ENCODE data around the gene RASA3.
"Not testable (repeated sequence)": the region's sequence is repeated elsewhere in the genome, so short reads cannot be mapped to it uniquely, and the experiment has no call there.

RASA3 gene

GRCh38 chr13:114120591-114121011, 11.8 kb downstream of the RASA3 start:
- TF ChIP-seq CTCF (IDR thresholded peaks at IDR 0.05; ENCODE audit: insufficient read depth, low read depth, low read length, missing control alignments) = no peak
- H3K4me3 ChIP-seq (ENCODE audit: low read length) = no peak overlapping the region
- no peak for DNase-seq (ENCODE audit: low read depth)

GRCh38 chr13:114119196-114119595, 13.2 kb downstream of the RASA3 start:
- no peak overlapping the region for H3K4me3 ChIP-seq (ENCODE audit: low read length)
- peak; percentile 47 for DNase-seq (ENCODE audit: low read depth)
- TF ChIP-seq CTCF (IDR thresholded peaks at IDR 0.05; ENCODE audit: insufficient read depth, low read depth, low read length, missing control alignments) = no peak

- DNase-seq (ENCODE audit: low read depth) = no peak
- TF ChIP-seq CTCF (IDR thresholded peaks at IDR 0.05; ENCODE audit: insufficient read depth, low read depth, low read length, missing control alignments) = no peak
- H3K4me3 ChIP-seq (ENCODE audit: low read length) = no peak overlapping the region
Observed at GRCh38 chr13:114118511-114119123, 13.8 kb downstream of the RASA3 start.

GRCh38 chr13:114118086-114118485, 14.3 kb downstream of the RASA3 start:
- no peak overlapping the region for H3K4me3 ChIP-seq (ENCODE audit: low read length)
- no peak for DNase-seq (ENCODE audit: low read depth)
- TF ChIP-seq CTCF (IDR thresholded peaks at IDR 0.05; ENCODE audit: insufficient read depth, low read depth, low read length, missing control alignments) = no peak

GRCh38 chr13:114117341-114117874, 15.0 kb downstream of the RASA3 start:
- not testable (repeated sequence) for DNase-seq (ENCODE audit: low read depth); H3K4me3 ChIP-seq (ENCODE audit: low read length)

GRCh38 chr13:114116734-114117133, 15.7 kb downstream of the RASA3 start:
- DNase-seq (ENCODE audit: low read depth) = no peak
- H3K4me3 ChIP-seq (ENCODE audit: low read length) = no peak overlapping the region
- no peak for TF ChIP-seq CTCF (IDR thresholded peaks at IDR 0.05; ENCODE audit: insufficient read depth, low read depth, low read length, missing control alignments)

- DNase-seq (ENCODE audit: low read depth) = no peak
- H3K4me3 ChIP-seq (ENCODE audit: low read length) = no peak overlapping the region
- TF ChIP-seq CTCF (IDR thresholded peaks at IDR 0.05; ENCODE audit: insufficient read depth, low read depth, low read length, missing control alignments) = no peak
Observed at GRCh38 chr13:114115796-114116195, 16.6 kb downstream of the RASA3 start.

Data from epithelial cell of esophagus (primary cell).